ACC112 (cell line): ENCODE data around the gene SLC9B2.
"Not testable (repeated sequence)": the region's sequence is repeated elsewhere in the genome, so short reads cannot be mapped to it uniquely, and the experiment has no call there.

ENCODE experiments used
- H2AFZ ChIP-seq: fragments of 200-600 bp; sonication (generic); one replicate; pipeline ENCODE4 v1.6.0; 2017; ENCODE audit warnings: antibody characterized with exemption, low read length; ENCODE audit not compliant: unreplicated experiment
- H3K27ac ChIP-seq: fragments of 200-600 bp; sonication (generic); 2 replicates; pipeline ENCODE4 v1.5.1; 2014; ENCODE audit warnings: low read depth, mild to moderate bottlenecking, antibody characterized with exemption, low read length, moderate library complexity
- H3K27me3 ChIP-seq: fragments of 200-600 bp; sonication (generic); 2 replicates; pipeline ENCODE4 v1.6.1; 2014; ENCODE audit warnings: mild to moderate bottlenecking, antibody characterized with exemption, low read length, moderate library complexity, mixed read lengths; ENCODE audit not compliant: insufficient read depth
- H3K36me3 ChIP-seq: fragments of 200-600 bp; sonication (generic); 2 replicates; pipeline ENCODE4 v1.6.1; 2016; ENCODE audit warnings: mild to moderate bottlenecking, antibody characterized with exemption, low read length, moderate library complexity, mixed read lengths; ENCODE audit not compliant: insufficient read depth
- H3K4me1 ChIP-seq: fragments of 200-600 bp; sonication (generic); one replicate; pipeline ENCODE4 v1.6.1; 2016; ENCODE audit warnings: low read length, mixed read lengths; ENCODE audit not compliant: insufficient read depth, unreplicated experiment, control insufficient read depth
- H3K4me3 ChIP-seq: fragments of 200-600 bp; sonication (generic); 2 replicates; pipeline ENCODE4 v1.5.1; 2014; ENCODE audit warnings: mild to moderate bottlenecking, low read depth, low read length
- H3K79me2 ChIP-seq: fragments of 200-600 bp; sonication (generic); one replicate; pipeline ENCODE4 v1.6.0; 2016; ENCODE audit warnings: low read length; ENCODE audit not compliant: control insufficient read depth, unreplicated experiment, insufficient read depth

SLC9B2 gene

DNA sequence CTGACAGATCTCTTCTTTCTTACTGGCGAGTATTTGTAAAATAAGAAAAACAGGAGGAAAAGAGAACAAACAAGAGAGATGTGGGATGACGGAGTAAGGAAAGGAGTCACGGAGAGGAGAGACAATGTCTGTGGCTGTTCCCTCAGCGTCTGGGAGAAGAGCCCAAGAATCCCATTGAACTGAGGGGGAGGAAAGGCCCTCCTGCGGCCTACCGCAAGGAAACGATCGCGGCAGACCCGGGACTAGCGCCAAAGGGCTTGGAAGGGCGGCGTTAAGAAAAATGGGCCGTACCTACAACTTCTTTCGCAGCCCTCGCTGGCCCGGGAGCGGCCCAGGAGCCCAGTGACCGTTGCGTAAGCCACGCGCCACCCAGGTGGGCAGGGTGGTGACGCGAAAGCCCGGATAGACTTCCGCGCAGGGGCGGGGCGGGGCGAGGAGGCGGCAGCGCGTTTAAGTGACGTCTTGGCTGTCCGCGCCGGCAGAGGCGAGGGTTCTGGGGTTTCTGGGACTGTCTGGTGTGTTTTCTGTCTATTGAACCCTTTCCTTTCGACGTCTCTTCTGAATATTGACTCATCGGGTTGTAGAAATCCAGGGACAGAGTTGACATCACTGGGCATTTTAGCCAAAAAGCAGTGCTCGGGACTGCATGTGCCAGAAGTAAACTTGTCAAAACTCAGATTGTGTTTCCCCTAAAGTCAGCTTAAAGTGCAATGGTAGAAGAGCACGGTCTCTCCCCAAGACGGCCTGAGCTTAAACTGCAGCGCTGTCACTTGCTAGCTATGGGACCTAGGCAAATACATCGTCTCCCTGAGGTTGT, 57.0 kb downstream of the SLC9B2 start, which contains the start of gene SLC9B1:
TSS of gene SLC9B1 (minus strand) at position 398 of the 817 bp plus-strand sequence. CDS start 27,994 bp downstream, outside the sequence.
- no peaks in the 10 kb centered on the region for H3K79me2 ChIP-seq

DNA sequence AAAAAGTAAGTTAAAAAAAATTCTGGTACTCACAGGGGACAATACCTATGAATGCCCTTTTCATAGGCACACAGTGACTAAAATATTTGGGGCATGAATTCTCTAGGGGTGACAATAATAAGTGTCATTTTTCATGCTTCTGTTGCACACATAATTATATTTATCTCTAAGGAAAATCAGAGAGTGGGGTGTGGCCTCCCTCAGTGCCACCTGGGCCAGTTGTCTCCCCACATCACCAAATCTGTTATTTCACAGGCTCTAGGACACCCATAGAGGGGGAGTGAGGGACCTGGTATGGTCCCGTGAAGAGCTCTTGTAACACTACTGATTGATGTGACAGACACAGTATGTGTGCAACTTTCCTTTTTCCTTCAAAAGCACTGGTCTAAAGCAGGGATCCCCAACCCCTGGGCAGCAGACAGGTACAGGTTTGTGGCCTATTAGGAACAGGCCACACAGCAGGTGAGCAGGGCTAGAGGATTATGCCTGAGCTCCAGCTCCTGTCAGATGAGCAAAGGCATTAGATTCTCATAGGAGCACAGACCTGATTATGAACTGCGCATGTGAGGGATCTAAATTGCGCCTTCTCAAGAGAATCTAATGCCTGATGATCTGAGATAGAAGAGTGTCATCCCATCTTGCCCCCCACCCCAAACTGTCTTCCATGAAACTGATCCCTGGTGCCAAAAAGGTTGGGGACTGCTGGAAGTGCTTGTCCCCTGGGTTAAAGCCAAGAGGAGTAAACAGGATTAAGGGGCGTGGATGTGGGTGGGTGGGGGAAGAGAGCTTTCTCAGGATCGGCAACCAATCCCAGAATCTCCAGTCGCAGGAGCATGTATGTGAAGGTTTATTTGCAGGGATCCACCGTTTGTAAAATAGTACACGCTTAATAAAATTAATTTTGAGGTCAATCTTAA, 57.9 kb downstream of the SLC9B2 start:
- Histone ChIP-seq H3K79me2 (no peaks in the 10 kb centered on the region), H2AFZ (peak overlapping the region; percentile 94), H3K4me3 (peak overlapping the region; percentile 77)

More for the DNA sequence above, 57.0 kb downstream of the SLC9B2 start, which contains the start of gene SLC9B1:
- Histone ChIP-seq H3K27me3 (no peaks in the 10 kb centered on the region), H3K4me1 (peaks cover 12% of the 10 kb centered on the region), H3K4me3 (peak within 1 kb of the TSS; percentile 77), H3K27ac (peak within 1 kb of the TSS; percentile 88), H3K36me3 (no peaks in the 10 kb centered on the region), H2AFZ (peak within 1 kb of the TSS; percentile 98)

DNA sequence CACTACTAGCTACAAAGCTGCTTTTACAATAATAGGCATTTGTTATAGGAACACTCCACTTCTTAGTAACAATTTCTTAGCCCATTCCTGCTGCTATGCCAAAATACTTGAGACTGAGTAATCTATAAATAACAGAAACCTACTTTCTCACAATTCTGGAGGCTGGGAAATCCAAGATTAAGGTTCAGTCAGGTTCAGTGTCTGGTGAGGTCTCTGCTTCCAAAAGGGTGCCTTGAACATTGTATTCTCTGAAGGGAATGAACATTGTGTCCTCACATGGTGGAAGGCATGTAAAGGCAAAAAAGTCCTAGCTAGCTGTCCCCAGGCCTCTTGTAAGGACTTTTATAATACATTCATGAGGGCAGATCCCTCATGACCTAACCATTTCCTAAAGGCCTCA, 64.0 kb downstream of the SLC9B2 start:
- no peaks in the 10 kb centered on the region for H3K79me2 ChIP-seq
- no peaks in the 10 kb centered on the region for H3K36me3 ChIP-seq
- no peak overlapping the region for H3K27ac ChIP-seq
- peaks cover 10% of the 10 kb centered on the region for H3K4me1 ChIP-seq
- H3K27me3 ChIP-seq, result no peaks in the 10 kb centered on the region
- no peak overlapping the region for H2AFZ ChIP-seq
- no peak overlapping the region for H3K4me3 ChIP-seq

More for the DNA sequence above, 57.9 kb downstream of the SLC9B2 start:
- Histone ChIP-seq H3K27ac (peak overlapping the region; percentile 88), H3K27me3 (no peaks in the 10 kb centered on the region), H3K36me3 (no peaks in the 10 kb centered on the region), H3K4me1 (peaks cover 12% of the 10 kb centered on the region)

DNA sequence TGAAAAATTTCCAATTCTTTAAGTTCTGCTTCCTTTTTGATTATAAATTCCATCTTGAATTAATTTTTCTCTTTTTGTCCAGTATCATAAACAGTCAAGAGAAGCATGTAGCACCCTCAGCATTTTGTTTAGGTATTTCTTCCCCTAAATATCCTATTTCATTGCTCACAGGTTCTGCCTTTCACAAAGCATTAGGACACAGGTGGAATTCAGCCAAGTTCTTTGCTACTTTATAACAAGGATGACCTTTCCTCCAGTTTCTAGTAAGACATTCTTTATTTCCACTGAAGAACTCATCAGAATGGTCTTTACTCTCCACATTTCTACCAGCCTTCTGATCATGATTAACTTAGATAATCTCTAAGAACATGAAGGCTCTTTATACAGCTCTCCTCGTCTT, 64.5 kb downstream of the SLC9B2 start:
- H3K4me1 ChIP-seq, result peaks cover 10% of the 10 kb centered on the region
- H3K4me3 ChIP-seq, result no peak overlapping the region
- H2AFZ ChIP-seq, result no peak overlapping the region
- H3K79me2 ChIP-seq, result no peaks in the 10 kb centered on the region
- H3K36me3 ChIP-seq, result no peaks in the 10 kb centered on the region
- no peak overlapping the region for H3K27ac ChIP-seq
- no peaks in the 10 kb centered on the region for H3K27me3 ChIP-seq

DNA sequence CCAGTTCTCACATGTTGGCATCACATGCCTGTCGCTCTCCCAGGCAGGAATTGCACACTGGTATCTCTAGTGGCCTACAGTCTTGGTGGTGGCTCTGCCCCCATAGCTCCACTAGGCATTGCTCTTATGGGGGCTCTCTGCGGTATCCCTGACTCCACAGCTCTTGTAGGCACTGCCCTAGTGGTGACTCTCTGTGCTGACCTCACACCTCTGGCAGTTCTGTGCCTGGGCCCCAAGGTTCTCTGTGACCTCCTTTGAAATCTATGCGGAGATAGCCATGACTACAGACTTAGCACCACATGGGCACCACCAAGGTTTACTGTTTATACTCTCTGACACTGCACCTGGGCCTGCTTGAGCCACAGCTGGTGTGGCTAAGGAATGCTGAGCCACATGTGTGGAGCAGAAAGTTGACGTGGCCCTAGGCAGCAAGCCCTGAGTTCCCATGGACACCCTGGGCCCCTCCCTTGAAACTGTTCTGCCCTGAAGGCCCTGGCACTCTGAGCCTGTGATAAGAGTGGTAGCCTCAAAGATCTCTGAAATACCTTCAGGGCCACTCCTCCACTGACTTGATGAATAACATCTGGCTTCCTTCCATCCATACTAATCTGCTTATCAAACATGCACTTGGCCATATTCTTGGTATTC, 65.1 kb downstream of the SLC9B2 start:
- no peaks in the 10 kb centered on the region for H3K79me2 ChIP-seq
- H3K27me3 ChIP-seq, result no peaks in the 10 kb centered on the region
- H3K27ac ChIP-seq, result no peak overlapping the region
- no peak overlapping the region for H2AFZ ChIP-seq
- no peak overlapping the region for H3K4me3 ChIP-seq
- H3K4me1 ChIP-seq, result peaks cover 10% of the 10 kb centered on the region
- H3K36me3 ChIP-seq, result no peaks in the 10 kb centered on the region

DNA sequence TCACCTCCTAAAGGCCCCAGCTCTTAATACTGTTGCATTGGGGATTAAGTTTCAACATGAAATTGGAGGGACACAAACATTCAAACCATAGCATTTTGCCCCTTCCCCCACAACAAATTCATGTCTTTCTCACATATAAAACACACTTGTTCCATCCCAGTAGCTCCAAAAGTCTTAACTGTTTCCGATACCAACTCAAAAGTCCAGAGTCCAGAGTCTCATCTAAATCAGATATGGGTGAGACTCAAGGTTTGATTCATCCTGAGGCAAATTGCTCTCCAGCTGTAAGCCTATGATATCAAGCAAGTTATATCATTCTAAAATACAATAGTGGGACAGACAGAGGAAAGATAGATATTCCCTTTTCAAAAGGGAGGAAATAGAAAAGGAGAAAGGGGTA, 65.8 kb downstream of the SLC9B2 start:
- Histone ChIP-seq H3K79me2 (no peaks in the 10 kb centered on the region), H2AFZ (no peak overlapping the region), H3K27ac (no peak overlapping the region), H3K36me3 (no peaks in the 10 kb centered on the region), H3K4me1 (peaks cover 10% of the 10 kb centered on the region), H3K4me3 (no peak overlapping the region), H3K27me3 (no peaks in the 10 kb centered on the region)

DNA sequence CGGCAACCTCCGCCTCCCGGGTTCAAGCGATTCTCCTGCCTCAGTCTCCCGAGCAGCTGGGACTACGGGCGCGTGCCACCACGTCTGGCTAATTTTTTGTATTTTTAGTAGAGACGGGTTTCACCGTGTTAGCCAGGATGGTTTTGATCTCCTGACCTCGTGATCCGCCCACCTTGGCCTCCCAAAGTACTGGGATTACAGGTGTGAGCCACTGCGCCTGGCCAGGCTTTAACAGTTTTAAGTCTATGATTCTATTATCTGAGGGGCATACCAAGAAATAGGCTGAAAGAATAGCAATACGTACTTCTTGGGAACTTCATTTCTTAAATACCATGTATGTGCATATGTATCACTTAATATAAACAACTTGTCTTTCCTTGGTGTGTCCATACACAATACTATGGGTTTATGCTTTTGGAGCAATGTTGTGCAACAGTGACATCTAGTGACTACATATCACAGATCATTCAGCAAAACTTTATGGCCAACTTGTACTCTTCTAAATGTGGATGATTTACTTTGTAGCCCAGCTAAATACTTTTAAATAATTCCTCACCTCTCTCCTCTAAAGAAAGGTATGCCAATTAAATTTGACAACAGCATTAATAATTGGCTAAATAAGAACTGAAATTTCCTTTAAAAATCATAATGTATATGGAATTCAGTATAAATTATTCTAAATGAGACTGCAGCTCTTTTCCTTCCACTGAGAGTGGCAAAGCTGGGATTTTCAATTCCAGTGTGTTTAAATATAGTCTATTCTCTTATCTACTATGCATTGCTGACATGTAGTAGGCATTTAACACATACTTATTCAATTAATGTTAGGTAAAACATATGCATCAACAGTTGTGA, 67.5 kb downstream of the SLC9B2 start:
- Histone ChIP-seq H3K27me3 (peaks cover 4% of the 10 kb centered on the region; the same call in 1 of the 2 replicates), H3K36me3 (no peaks in the 10 kb centered on the region), H2AFZ (no peak overlapping the region), H3K79me2 (no peaks in the 10 kb centered on the region), H3K4me3 (no peak overlapping the region), H3K4me1 (peaks cover 10% of the 10 kb centered on the region), H3K27ac (no peak overlapping the region)

DNA sequence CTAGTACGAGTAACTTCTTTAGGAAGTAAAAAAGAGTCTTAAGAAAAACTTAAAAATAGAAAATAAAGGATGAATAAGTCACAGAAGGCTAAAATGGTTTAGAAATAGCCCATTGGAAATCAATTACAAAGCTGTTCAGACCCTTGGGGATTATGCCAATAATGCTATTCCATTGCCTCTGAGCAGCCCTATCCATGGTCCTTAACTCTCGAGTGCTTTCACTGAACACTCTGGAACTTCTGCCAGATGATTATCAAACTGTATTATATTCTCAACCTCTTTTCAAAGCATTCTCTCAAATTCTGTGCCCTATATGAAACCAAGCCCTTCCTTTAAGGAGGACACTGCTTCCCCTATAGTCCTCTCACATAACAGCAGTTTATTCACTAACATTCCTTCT, 74.0 kb downstream of the SLC9B2 start:
- H3K4me1 ChIP-seq, result no peaks in the 10 kb centered on the region
- H3K27ac ChIP-seq, result no peak overlapping the region
- H3K4me3 ChIP-seq, result no peak overlapping the region
- H3K27me3 ChIP-seq, result peaks cover 16% of the 10 kb centered on the region
- H3K79me2 ChIP-seq, result no peaks in the 10 kb centered on the region
- no peaks in the 10 kb centered on the region for H3K36me3 ChIP-seq
- no peak overlapping the region for H2AFZ ChIP-seq

DNA sequence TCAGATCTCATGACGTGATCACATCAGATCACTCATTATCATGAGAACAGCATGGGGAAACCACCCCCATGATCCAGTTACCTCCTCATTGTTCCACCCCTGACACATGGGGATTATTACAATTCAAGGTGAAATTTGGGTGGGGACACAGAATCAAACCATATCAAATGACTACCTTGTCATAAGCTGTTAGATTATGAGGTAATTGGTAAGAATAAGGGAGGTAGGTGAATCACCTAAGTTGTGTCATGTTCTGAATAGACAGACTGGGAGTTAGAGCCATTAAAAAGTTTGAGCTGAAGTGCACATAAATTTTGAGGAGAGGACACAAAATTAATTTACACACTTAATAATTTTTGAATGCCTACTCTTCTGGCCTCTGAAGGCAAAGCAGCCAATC, 81.8 kb downstream of the SLC9B2 start:
- Histone ChIP-seq H3K4me1 (no peaks in the 10 kb centered on the region), H3K36me3 (no peaks in the 10 kb centered on the region), H3K27me3 (no peaks in the 10 kb centered on the region; the same call in 1 of the 2 replicates), H3K79me2 (no peaks in the 10 kb centered on the region), H3K4me3 (no peak overlapping the region), H3K27ac (no peak overlapping the region), H2AFZ (no peak overlapping the region)

DNA sequence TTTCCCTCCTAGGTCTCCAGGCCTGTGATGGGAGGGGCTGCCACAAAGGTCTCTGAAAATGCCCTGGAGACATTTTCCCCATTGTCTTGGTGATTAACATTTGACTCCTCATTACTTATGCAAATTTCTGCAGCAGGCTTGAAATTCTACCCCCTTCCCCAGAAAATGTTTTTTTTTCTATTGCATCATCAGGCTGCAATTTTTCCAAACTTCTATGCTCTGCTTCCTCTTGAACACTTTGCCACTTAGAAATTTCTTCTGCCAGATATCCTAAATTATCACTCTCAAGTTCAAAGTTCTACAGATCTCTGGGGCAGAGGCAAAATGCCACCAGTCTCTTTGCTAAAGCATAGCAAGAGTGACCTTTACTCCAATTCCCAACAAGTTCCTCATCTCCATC, 82.6 kb downstream of the SLC9B2 start:
- H3K4me1 ChIP-seq, H3K36me3 ChIP-seq, H3K4me3 ChIP-seq, H3K27ac ChIP-seq, H3K27me3 ChIP-seq, H2AFZ ChIP-seq, H3K79me2 ChIP-seq: not testable (repeated sequence)
